ENCODE results near the gene GPHN. TPM values are rescaled to one million over a fixed set of nuclear protein-coding genes. Genes with fewer than 3 reads are reported as not detected.

GPHN gene
- total RNA-seq, 1 donor from 2014 or later, result 41.8 TPM

Other genes with a start within 250 kb of the GPHN start
- gene CCDC196, start 21.8 kb upstream of the GPHN start, total RNA-seq, result not detected

Data from mucosa of gallbladder (tissue), 1 donor.